Stimulated activated CD4-positive, alpha-beta T cell treated with anti-CD3 and anti-CD28 coated beads, Interleukin-2, amount 100 ng/mL, for 4 hours (primary cell): Measurements from ENCODE around the gene NUP58.
"Not testable (repeated sequence)": the region's sequence is repeated elsewhere in the genome, so short reads cannot be mapped to it uniquely, and the experiment has no call there.

Experiments used
- DNase-seq: peaks from one replicate; pipeline ENCODE4 v3.0.0-alpha.2; 2020; ENCODE audit warnings: low read depth

The NUP58 gene

GRCh38 chr13:25306671-25307464 is 5.4 kb downstream of the NUP58 start:
- DNase-seq = no peak

GRCh38 chr13:25310891-25311290 is 9.5 kb downstream of the NUP58 start:
- no peak for DNase-seq

GRCh38 chr13:25318946-25319345 is 17.5 kb downstream of the NUP58 start:
- not testable (repeated sequence) for DNase-seq

GRCh38 chr13:25319771-25320170 is 18.3 kb downstream of the NUP58 start:
- no peak for DNase-seq

GRCh38 chr13:25324100-25324499 is 22.7 kb downstream of the NUP58 start:
- no peak for DNase-seq

- no peak for DNase-seq
These were observed 28.3 kb downstream of the NUP58 start for GRCh38 chr13:25329706-25330105.

- no peak for DNase-seq
These were observed 29.1 kb downstream of the NUP58 start for GRCh38 chr13:25330541-25330940.

- no peak for DNase-seq
These were observed 34.4 kb downstream of the NUP58 start for GRCh38 chr13:25335856-25336255.

GRCh38 chr13:25345576-25345975 is 44.2 kb downstream of the NUP58 start:
- DNase-seq = no peak

GRCh38 chr13:25347151-25347550 is 45.7 kb downstream of the NUP58 start:
- DNase-seq = no peak

- no peak for DNase-seq
These were observed 50.0 kb downstream of the NUP58 start for GRCh38 chr13:25351404-25351803.

- no peak for DNase-seq
These were observed 50.8 kb downstream of the NUP58 start for GRCh38 chr13:25352230-25352629.

GRCh38 chr13:25352806-25353205 is 51.4 kb downstream of the NUP58 start:
- DNase-seq = no peak

GRCh38 chr13:25353344-25353743 is 51.9 kb downstream of the NUP58 start:
- DNase-seq = no peak

- no peak for DNase-seq
These were observed 53.0 kb downstream of the NUP58 start for GRCh38 chr13:25354377-25354776.

- not testable (repeated sequence) for DNase-seq
These were observed 59.0 kb downstream of the NUP58 start for GRCh38 chr13:25360443-25360842.

GRCh38 chr13:25365720-25366235 is 64.4 kb downstream of the NUP58 start:
- no peak for DNase-seq

- no peak for DNase-seq
These were observed 69.9 kb downstream of the NUP58 start for GRCh38 chr13:25371158-25371874.

- no peak for DNase-seq
These were observed 70.5 kb downstream of the NUP58 start, which contains the start of gene ATP8A2 for GRCh38 chr13:25371875-25372283. ATP8A2 (plus strand) TSS chr13:25371974; CDS start chr13:25372213, 239 bp downstream.

- no peak for DNase-seq
These were observed 71.1 kb downstream of the NUP58 start for GRCh38 chr13:25372284-25373081.

- DNase-seq = no peak
These were observed 74.4 kb downstream of the NUP58 start for GRCh38 chr13:25375727-25376358.
